Mucosa of descending colon (tissue), 3 donors: ENCODE results near the gene TLK2. TPM values are rescaled to one million over a fixed set of nuclear protein-coding genes. Genes with fewer than 3 reads are reported as not detected.
A peak's percentile ranks its signal among the peaks of the same experiment; 100 is the strongest.
"Not testable (repeated sequence)": the region's sequence is repeated elsewhere in the genome, so short reads cannot be mapped to it uniquely, and the experiment has no call there.

Experiments
- ATAC-seq: fragments of 200-7000 bp; cut with Tn5 transposase; one replicate; pipeline ENCODE4 v1.9.1; 2020; ENCODE audit warnings: mild to moderate bottlenecking, moderate library complexity
- DNase-seq, 3 donors: peaks; one replicate each; pipeline ENCODE4 v3.0.0-alpha.2; 2020
- H3K36me3 ChIP-seq: fragments of 200-600 bp; one replicate; pipeline ENCODE4 v1.8.0; 2021; ENCODE audit warnings: low read depth, mild to moderate bottlenecking
- H3K4me1 ChIP-seq: fragments of 200-600 bp; one replicate; pipeline ENCODE4 v1.8.0; 2021; ENCODE audit warnings: low read depth, mild to moderate bottlenecking
- H3K4me3 ChIP-seq: fragments of 200-600 bp; one replicate; pipeline ENCODE4 v1.8.0; 2021; ENCODE audit warnings: mild to moderate bottlenecking
- H3K9me3 ChIP-seq: fragments of 200-600 bp; one replicate; pipeline ENCODE4 v1.8.0; 2021; ENCODE audit warnings: mild to moderate bottlenecking
- CTCF ChIP-seq: fragments of 200-600 bp; IDR thresholded peaks from one replicate; pipeline ENCODE4 v1.8.0; 2022; ENCODE audit warnings: antibody characterized with exemption, mild to moderate bottlenecking
- intact Hi-C, 2 donors: fragments of 100-400 bp; cut with DNase I in 1 of 2; cut with micrococcal nuclease in 1 of 2; formaldehyde crosslinking; loops; one replicate each; pipeline versions ENCODE4 v1.11.0 to v1.11.1; 2022; cut with DNase I, micrococcal nuclease
- long read RNA-seq, 2 donors: library from polyadenylated mRNA; unstranded; transcript quantifications; one replicate each; pipeline ENCODE4 v2.0.0, GENCODE V29; 2019 to 2021
- total RNA-seq, 3 donors: library from RNA; stranded (reverse); fragmentation: NEBNext Ultra II Directional in 2 of 3; extraction: Animal tissue kit (Norgen Biotek cat#: 25700) in 2 of 3; gene quantifications; one replicate each; pipeline versions ENCODE4 v1.2.1 to v1.2.4, GENCODE V29; 2021 to 2023
- donor health status: DM: no; HTN: no; CAD: no; lungs with moderate emphysema.
- donor health status: DM: no; HTN: no; CAD: no.
- donor health status: DM: no; HTN: yes; CAD: no.

Gene TLK2
- total RNA-seq: 10 to 100 TPM; 39.6 to 55.0 (median 47.0) TPM
- long read RNA-seq, donor 1, transcript TLK2-203 (22 exons, 3,449 nt): major isoform, 9 of 38 reads
- long read RNA-seq, donor 1, transcript TLK2-202 (21 exons, 3,227 nt): minor isoform, 5 of 38 reads
- long read RNA-seq, donor 1, partial matches to known transcripts: 8 of 38 reads
- long read RNA-seq, donor 1, other reads (novel, unspliced or antisense): 14 of 38 reads
- long read RNA-seq, donor 2, partial matches to known transcripts: 3 of 4 reads
- long read RNA-seq, donor 2, other reads (novel, unspliced or antisense): 1 of 4 reads

- ATAC-seq: peak; percentile 78
Measured at GRCh38 chr17:62478424-62478879, at the start of gene TLK2. Gene TLK2, plus strand, starts transcription at chr17:62478825. Its CDS starts 2,301 bp downstream, at chr17:62481126.

GRCh38 chr17:62435251-62435650 is 43.4 kb upstream of the TLK2 start:
- DNase-seq, H3K9me3 ChIP-seq, H3K36me3 ChIP-seq, H3K4me1 ChIP-seq, intact Hi-C loops, H3K4me3 ChIP-seq: not testable (repeated sequence)
- ATAC-seq: peak; percentile 66

More at GRCh38 chr17:62478424-62478879, at the start of gene TLK2:
- H3K9me3 ChIP-seq: no peaks in the 10 kb centered on the region
- no peaks in the 10 kb centered on the region for H3K36me3 ChIP-seq
- peak; percentile 67 to 88 (median 84) for DNase-seq
- peak within 1 kb of the TSS; percentile 48 for H3K4me3 ChIP-seq
- intact Hi-C loops: no loop called here
- no peak for TF ChIP-seq CTCF
- peaks cover 12% of the 10 kb centered on the region for H3K4me1 ChIP-seq

GRCh38 chr17:62441181-62441580 is 37.4 kb upstream of the TLK2 start:
- H3K4me3 ChIP-seq, H3K9me3 ChIP-seq, H3K36me3 ChIP-seq, H3K4me1 ChIP-seq, ATAC-seq, DNase-seq, intact Hi-C loops: not testable (repeated sequence)

GRCh38 chr17:62444063-62444462 is 34.6 kb upstream of the TLK2 start:
- Histone ChIP-seq H3K4me1 (no peaks in the 10 kb centered on the region), H3K9me3 (no peaks in the 10 kb centered on the region), H3K36me3 (no peaks in the 10 kb centered on the region), H3K4me3 (no peak overlapping the region)
- ATAC-seq: no peak
- no peak for TF ChIP-seq CTCF
- intact Hi-C loops: no loop called here
- DNase-seq: no peak

GRCh38 chr17:62445791-62446190 is 32.8 kb upstream of the TLK2 start:
- H3K4me3 ChIP-seq, intact Hi-C loops, H3K36me3 ChIP-seq, H3K4me1 ChIP-seq, H3K9me3 ChIP-seq, ATAC-seq, DNase-seq: not testable (repeated sequence)

GRCh38 chr17:62452195-62452594 is 26.4 kb upstream of the TLK2 start:
- H3K4me3 ChIP-seq, H3K36me3 ChIP-seq, intact Hi-C loops, H3K4me1 ChIP-seq, DNase-seq, ATAC-seq, H3K9me3 ChIP-seq: not testable (repeated sequence)

GRCh38 chr17:62453041-62453440 is 25.6 kb upstream of the TLK2 start:
- H3K4me3 ChIP-seq, intact Hi-C loops, ATAC-seq, H3K4me1 ChIP-seq, DNase-seq, H3K36me3 ChIP-seq, H3K9me3 ChIP-seq: not testable (repeated sequence)

GRCh38 chr17:62453656-62454055 is 25.0 kb upstream of the TLK2 start:
- H3K4me1 ChIP-seq, ATAC-seq, H3K4me3 ChIP-seq, H3K36me3 ChIP-seq, DNase-seq, intact Hi-C loops, H3K9me3 ChIP-seq: not testable (repeated sequence)

GRCh38 chr17:62454111-62454510 is 24.5 kb upstream of the TLK2 start:
- intact Hi-C loops, H3K4me1 ChIP-seq, H3K4me3 ChIP-seq, H3K9me3 ChIP-seq, DNase-seq, H3K36me3 ChIP-seq: not testable (repeated sequence)
- ATAC-seq: peak; percentile 48
